AG04449 (cell line): ENCODE measurements around the gene ATP2B2.

ENCODE experiments used
- CTCF ChIA-PET: fragments of 350-600 bp; formaldehyde crosslinking; extraction: SDS; loops from one replicate; lab custom pipeline; 2021; ENCODE audit warnings: antibody characterized with exemption; lab: Yijun Ruan, JAX
- POLR2A ChIA-PET: fragments of 400-600, 350-600 bp; formaldehyde crosslinking; extraction: SDS; loops from one replicate; lab custom pipeline; 2020; ENCODE audit warnings: antibody characterized with exemption, inconsistent platforms; lab: Yijun Ruan, JAX
- DNase-seq: peaks from one replicate; pipeline ENCODE4 v3.0.0-alpha.2; 2010; ENCODE audit warnings: low read depth, low spot score
- H3K4me3 ChIP-seq: 2 replicates; pipeline ENCODE4 v1.5.1; 2011; ENCODE audit warnings: low read depth, mild to moderate bottlenecking, control low read depth, low read length
- CTCF ChIP-seq: IDR thresholded peaks from one replicate; pipeline ENCODE4 v1.5.1; 2011; ENCODE audit warnings: mild to moderate bottlenecking, moderate library complexity, low read length, control low read depth, inconsistent platforms; ENCODE audit not compliant: insufficient read depth; ENCODE audit errors: missing control alignments

ATP2B2 gene

GRCh38 chr3:10317311-10317960 is 187.9 kb downstream of the ATP2B2 start:
- ChIA-PET POLR2A (no interaction called here), CTCF (no interaction called here)
- H3K4me3 ChIP-seq: no peak overlapping the region
- DNase-seq: no peak
- TF ChIP-seq CTCF: no peak

- no peak overlapping the region for H3K4me3 ChIP-seq
- ChIA-PET POLR2A (no interaction called here), CTCF (interaction anchor here (1.1 kb wide), 1 partner anchor 423 kb away, joined by 4 read pairs; no protein-coding TSS in a partner anchor)
- DNase-seq: no peak
- no peak for TF ChIP-seq CTCF
Observed at GRCh38 chr3:10315771-10316344, 189.5 kb downstream of the ATP2B2 start.

GRCh38 chr3:10315101-10315500 is 190.3 kb downstream of the ATP2B2 start:
- no peak for TF ChIP-seq CTCF
- CTCF ChIA-PET: interaction anchor here (1.1 kb wide), 1 partner anchor 423 kb away, joined by 4 read pairs; no protein-coding TSS in a partner anchor
- H3K4me3 ChIP-seq: no peak overlapping the region
- POLR2A ChIA-PET: no interaction called here
- DNase-seq: no peak

- TF ChIP-seq CTCF: no peak
- ChIA-PET POLR2A (no interaction called here), CTCF (no interaction called here)
- H3K4me3 ChIP-seq: no peak overlapping the region
- DNase-seq: no peak
Observed at GRCh38 chr3:10312861-10313260, 192.5 kb downstream of the ATP2B2 start.

- CTCF ChIA-PET: no interaction called here
- POLR2A ChIA-PET: no interaction called here
- no peak for TF ChIP-seq CTCF
Observed at GRCh38 chr3:10312391-10312790, 193.0 kb downstream of the ATP2B2 start.

GRCh38 chr3:10311710-10312109 is 193.7 kb downstream of the ATP2B2 start:
- no peak for DNase-seq
- no peak for TF ChIP-seq CTCF
- POLR2A ChIA-PET: interaction anchor here (1.1 kb wide), 1 partner anchor 9 kb away, joined by 4 read pairs; the partner anchor contains the start of gene SEC13
- H3K4me3 ChIP-seq: no peak overlapping the region
- CTCF ChIA-PET: no interaction called here

More at GRCh38 chr3:10312391-10312790, 193.0 kb downstream of the ATP2B2 start:
- no peak for DNase-seq
- H3K4me3 ChIP-seq: no peak overlapping the region
